Fibroblast of villous mesenchyme (primary cell): Measurements from ENCODE around the gene PLPP7. TPM values are rescaled to one million over a fixed set of nuclear protein-coding genes. Genes with fewer than 3 reads are reported as not detected.
"Not testable (repeated sequence)": the region's sequence is repeated elsewhere in the genome, so short reads cannot be mapped to it uniquely, and the experiment has no call there.

Source experiments
- DNase-seq: peaks from one replicate; pipeline ENCODE4 v3.0.0-alpha.2; 2010; ENCODE audit warnings: low read depth
- H3K4me3 ChIP-seq: 2 replicates; pipeline ENCODE4 v1.5.1; 2011; ENCODE audit warnings: low read depth, mild to moderate bottlenecking, low read length
- total RNA-seq: library from RNA; depleted of rRNA; stranded (reverse); fragments of >200 nt; gene quantifications from 2 replicates; pipeline ENCODE4 v1.2.3, GENCODE V29; 2012
- TF ChIP-seq, protein P1 (sequence below): IDR thresholded peaks from 2 replicates; pipeline ENCODE4 v1.5.1; 2012; ENCODE audit warnings: low read depth, mild to moderate bottlenecking, low read length; ENCODE audit not compliant: insufficient read depth

PLPP7 gene
- total RNA-seq = 8.2 and 10.0 TPM in 2 replicates

DNA sequence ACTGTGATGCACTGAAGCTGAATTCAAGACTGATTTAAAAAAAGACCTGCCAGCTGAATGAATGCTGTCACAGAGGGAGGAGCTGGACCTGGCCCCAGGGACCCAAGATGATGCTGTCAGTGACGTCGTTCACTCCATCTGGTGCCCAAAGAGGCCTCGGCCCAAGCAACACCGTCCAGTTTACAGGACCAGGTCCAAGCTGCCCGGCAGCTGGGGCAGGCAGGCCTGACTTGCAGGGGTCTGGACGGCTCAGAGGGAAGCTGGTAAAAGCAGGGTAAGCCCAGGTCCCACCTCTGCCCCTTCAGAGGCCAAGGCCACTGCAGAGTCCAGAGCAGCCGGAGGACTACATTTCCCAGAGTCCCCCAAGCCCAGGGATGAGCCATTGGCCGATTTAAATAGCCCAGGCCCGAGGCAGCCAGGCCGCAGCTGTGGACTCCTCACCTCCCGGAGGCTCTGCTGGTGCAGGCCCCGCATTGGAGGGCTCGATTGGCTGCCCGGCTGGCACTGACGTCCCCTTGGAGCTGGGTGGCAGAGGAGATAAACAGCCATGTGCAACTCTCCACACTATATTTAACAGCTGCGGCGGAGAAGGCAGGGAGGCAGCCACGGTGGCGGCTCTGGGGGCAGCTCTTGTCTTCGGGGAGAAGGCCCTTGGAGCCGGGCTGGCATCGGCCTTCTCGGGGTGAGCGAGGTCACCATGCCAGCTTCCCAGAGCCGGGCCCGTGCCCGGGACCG lies at the start of gene PLPP7:
TSS of gene PLPP7 (plus strand) at position 423 of the 735 bp plus-strand sequence. CDS start at position 698, 275 bp downstream.
- peak; percentile 58 for DNase-seq
- TF ChIP-seq, protein P1, sequence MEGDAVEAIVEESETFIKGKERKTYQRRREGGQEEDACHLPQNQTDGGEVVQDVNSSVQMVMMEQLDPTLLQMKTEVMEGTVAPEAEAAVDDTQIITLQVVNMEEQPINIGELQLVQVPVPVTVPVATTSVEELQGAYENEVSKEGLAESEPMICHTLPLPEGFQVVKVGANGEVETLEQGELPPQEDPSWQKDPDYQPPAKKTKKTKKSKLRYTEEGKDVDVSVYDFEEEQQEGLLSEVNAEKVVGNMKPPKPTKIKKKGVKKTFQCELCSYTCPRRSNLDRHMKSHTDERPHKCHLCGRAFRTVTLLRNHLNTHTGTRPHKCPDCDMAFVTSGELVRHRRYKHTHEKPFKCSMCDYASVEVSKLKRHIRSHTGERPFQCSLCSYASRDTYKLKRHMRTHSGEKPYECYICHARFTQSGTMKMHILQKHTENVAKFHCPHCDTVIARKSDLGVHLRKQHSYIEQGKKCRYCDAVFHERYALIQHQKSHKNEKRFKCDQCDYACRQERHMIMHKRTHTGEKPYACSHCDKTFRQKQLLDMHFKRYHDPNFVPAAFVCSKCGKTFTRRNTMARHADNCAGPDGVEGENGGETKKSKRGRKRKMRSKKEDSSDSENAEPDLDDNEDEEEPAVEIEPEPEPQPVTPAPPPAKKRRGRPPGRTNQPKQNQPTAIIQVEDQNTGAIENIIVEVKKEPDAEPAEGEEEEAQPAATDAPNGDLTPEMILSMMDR = no peak
- peak within 1 kb of the TSS; percentile 45 for H3K4me3 ChIP-seq

DNA sequence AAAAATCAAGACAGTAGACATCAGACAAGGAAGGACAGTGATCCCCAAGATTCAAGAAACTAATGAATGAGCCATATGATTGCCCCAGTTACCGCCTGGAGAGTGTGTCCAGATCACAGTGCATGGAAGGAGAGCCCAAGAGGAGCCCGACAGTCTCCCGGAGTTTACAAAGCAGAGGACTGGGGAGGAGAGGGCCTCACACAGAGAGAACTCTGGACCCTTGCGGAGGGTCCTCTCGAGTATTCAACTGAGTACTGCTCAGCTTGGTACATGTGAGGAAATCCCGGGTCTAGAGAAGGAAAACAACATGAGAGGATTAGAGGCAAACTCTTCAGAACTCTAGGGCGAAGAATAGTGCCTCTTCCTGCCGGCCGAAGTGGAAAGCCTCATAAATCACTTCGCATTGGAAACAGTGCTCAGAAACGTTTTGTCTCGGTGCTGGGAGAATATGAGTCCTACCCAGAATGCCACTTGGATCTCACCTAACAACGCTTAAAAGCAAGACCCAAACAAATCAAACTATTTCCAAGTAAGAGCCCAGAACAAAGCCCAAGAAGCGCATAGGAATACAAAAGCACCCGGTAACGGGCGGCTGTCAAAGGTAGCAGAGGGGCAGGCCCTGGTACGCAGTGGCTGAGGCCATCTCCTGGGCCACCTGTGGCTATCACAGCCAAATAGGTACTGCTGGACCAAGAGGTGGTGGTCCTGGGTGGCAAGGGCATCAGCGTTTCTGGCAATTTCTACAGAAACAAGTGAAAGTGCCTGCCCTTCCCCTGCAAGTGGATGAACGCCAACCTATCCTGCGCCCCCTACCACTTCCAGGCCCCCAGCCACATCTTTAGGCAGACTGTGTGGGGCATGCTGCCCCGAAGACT lies 49.2 kb upstream of the PLPP7 start:
- no peak for DNase-seq
- TF ChIP-seq, protein P1 = no peak
- no peak overlapping the region for H3K4me3 ChIP-seq

DNA sequence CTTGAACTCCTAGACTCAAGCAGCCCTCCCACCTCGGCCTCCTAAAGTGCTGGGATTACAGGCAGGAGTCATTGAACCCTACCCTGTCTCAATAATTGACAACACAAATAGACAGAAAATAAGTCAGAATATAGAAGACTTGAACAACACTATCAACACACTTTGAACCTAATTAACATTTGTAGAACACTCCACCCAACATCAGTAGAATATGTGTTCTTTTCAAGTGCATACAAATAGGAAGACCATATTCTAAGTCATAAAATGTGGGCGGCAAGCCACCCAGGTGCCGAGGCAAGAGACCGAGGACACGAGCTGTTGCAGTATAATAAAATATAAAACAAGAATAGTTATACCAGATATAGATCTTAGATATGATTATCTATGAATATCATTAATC lies 45.2 kb upstream of the PLPP7 start:
- not testable (repeated sequence) for DNase-seq, H3K4me3 ChIP-seq

DNA sequence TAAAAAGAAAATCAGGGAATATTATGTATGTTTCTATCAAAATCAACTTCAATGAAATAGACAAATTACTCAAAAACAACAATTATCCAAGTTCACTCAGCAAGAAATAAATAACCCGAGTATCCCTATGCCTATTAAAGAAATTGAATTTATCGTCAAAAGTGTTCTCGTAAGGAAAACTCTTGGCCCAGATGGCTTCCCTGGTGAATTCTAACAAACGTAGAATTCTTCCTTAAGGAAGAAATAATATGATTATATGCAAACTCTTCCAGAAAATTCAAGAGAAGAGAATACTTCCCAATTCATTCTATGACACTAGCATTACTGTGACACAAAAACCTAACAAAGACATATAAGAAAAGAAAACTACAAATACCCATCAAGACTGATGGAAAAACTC lies 42.9 kb upstream of the PLPP7 start:
- H3K4me3 ChIP-seq = no peak overlapping the region
- no peak for DNase-seq
- TF ChIP-seq, protein P1 = no peak

DNA sequence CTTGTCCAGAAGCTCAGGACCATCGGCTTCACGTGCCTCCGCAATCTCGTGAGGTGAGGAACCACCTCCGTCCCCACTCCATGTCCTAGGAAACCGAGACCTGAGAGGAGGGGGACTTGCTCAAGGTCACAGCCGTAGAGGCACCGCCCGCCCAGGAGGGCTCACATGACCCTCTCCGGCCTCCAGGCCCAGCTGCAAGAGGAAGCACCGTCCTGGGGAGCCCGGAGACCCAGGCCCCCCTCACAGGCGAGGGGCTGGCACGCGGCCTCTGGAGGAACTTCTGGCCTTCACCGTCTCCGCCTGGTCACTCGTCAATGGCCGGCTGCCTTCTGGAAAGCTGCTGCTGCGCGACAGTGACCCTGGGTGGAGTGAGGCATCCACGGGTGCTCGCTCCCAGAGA lies 37.4 kb upstream of the PLPP7 start:
- no peak overlapping the region for H3K4me3 ChIP-seq
- TF ChIP-seq, protein P1 = no peak
- DNase-seq = no peak

DNA sequence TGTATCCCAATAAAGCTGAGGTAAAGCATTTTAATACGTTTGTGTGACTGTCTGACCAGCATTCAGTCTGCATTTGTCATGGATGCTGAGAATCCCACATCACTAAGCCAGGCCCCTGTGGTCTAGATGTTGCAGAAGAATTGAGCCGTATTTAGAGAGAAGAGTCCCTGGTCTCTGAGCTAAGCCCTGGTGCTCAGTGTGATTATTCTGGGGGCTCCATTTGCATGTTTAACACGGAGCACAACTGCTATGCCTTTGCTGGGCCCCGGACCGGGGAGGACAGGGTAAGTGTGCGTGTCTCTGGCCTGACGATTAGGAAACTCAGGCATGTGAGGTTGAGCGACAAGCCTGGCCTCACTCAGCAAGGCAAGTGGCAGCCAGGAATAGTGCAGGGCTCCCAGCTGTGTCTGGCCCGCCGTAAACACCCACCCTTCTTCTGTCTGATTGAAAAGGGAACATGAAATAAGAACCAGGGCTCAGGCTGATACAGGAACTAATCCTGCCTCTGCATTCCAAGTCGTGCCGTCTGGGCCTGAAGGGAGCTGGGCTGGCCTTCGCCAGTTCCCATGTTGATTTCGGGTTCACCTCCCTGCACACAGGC lies 35.5 kb upstream of the PLPP7 start:
- TF ChIP-seq, protein P1 = no peak
- H3K4me3 ChIP-seq = no peak overlapping the region
- DNase-seq = peak; percentile 34

DNA sequence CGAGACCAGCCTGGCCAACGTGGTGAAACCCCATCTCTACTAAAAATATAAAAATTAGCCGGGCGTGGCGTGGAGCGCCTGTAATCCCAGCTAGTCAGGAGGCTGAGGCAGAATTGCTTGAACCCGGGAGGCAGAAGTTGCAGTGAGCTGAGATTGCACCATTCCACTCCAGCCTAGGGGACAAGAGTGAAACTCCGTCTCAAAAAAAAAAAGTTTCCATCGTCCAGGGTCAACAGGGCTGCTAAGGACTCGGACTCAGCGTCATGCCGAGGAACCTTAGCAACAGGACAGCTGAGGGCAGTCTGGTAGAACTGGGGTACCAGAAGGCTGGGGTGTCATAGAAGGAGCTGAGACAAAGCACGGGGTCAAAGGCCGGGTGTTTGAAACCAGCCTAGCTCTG lies 34.9 kb upstream of the PLPP7 start:
- no peak overlapping the region for H3K4me3 ChIP-seq
- TF ChIP-seq, protein P1 = no peak
- no peak for DNase-seq
